ENCODE results near the gene CNOT3. TPM values are rescaled to one million over a fixed set of nuclear protein-coding genes. Genes with fewer than 3 reads are reported as not detected.
A peak's percentile ranks its signal among the peaks of the same experiment; 100 is the strongest.

The CNOT3 gene
- total RNA-seq, 2 experiments from 2014 or later, result 50.4 to 58.3 TPM

- no peak for DNase-seq
- intact Hi-C loops (cut with micrococcal nuclease), result no loop called here
- Mint-ChIP-seq H3K4me1 (ENCODE audit: low read depth) (peaks cover 26% of the 10 kb centered on the region), H3K4me3 (no peak overlapping the region), H3K27ac (peak overlapping the region; percentile 57), H3K9me3 (no peaks in the 10 kb centered on the region), H3K27me3 (ENCODE audit: low read depth) (no peaks in the 10 kb centered on the region), H3K36me3 (ENCODE audit: low read depth) (peaks cover 37% of the 10 kb centered on the region)
- CTCF ChIA-PET, result no interaction called here
Measured at GRCh38 chr19:54142166-54142780, 4.7 kb downstream of the CNOT3 start.

DNA sequence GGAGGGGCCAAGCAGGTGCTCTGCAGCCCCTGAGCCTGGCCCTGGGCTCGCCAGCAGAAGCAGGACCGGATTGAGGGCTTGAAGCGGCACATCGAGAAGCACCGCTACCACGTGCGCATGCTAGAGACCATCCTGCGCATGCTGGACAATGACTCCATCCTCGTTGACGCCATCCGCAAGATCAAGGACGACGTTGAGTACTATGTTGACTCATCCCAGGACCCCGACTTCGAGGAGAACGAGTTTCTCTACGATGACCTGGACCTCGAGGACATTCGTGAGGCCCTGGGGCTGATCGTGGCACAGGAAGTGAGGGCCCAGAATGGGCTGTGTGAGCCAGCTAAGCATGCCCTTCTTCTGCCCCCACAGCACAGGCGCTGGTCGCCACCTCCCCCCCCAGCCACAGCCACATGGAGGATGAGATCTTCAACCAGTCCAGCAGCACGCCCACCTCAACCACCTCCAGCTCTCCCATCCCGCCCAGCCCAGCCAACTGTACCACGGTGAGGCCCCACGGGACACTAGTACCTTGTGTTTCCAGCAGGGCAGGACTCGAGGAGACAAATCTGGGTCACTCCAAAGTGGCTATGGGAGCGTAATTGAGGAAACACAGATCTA, 8.1 kb downstream of the CNOT3 start:
- Mint-ChIP-seq H3K4me3 (no peak overlapping the region), H3K36me3 (ENCODE audit: low read depth) (peaks cover 49% of the 10 kb centered on the region)
- CTCF ChIA-PET, result no interaction called here

DNA sequence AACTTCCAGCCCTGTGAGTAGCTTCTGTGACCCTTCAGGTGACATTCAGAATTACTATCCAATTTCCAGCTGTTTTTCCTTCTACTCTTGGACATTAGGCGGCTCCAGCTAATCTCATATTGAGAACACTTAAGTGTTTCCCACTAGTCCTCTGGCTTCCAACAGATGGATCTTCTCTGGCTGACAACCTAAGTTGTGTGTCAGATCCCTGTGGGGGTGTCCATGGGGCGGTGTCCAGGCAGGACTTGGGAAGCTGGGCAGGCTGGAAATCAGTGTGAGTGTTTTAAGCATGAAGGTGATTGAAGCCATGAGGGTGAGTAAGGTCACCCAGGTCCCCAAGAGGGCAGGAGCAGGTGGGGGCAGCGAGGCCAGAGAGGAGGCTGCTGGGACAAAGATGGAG, 10.1 kb downstream of the CNOT3 start:
- DNase-seq, result no peak
- H3K27me3 Mint-ChIP-seq (ENCODE audit: low read depth), result no peaks in the 10 kb centered on the region
- H3K36me3 Mint-ChIP-seq (ENCODE audit: low read depth), result peaks cover 57% of the 10 kb centered on the region
- H3K9me3 Mint-ChIP-seq, result no peaks in the 10 kb centered on the region
- no peak overlapping the region for H3K4me3 Mint-ChIP-seq
- H3K27ac Mint-ChIP-seq, result no peak overlapping the region
- intact Hi-C loops (cut with micrococcal nuclease), result no loop called here
- CTCF ChIA-PET, result no interaction called here
- peaks cover 2% of the 10 kb centered on the region for H3K4me1 Mint-ChIP-seq (ENCODE audit: low read depth)

More for the DNA sequence above, 8.1 kb downstream of the CNOT3 start:
- intact Hi-C loops (cut with micrococcal nuclease), result no loop called here
- H3K9me3 Mint-ChIP-seq, result no peaks in the 10 kb centered on the region
- no peak overlapping the region for H3K27ac Mint-ChIP-seq
- H3K4me1 Mint-ChIP-seq (ENCODE audit: low read depth), result peaks cover 6% of the 10 kb centered on the region
- no peak for DNase-seq
- H3K27me3 Mint-ChIP-seq (ENCODE audit: low read depth), result no peaks in the 10 kb centered on the region

GRCh38 chr19:54148158-54148557, 10.6 kb downstream of the CNOT3 start:
- no peaks in the 10 kb centered on the region for H3K9me3 Mint-ChIP-seq
- CTCF ChIA-PET, result no interaction called here
- H3K36me3 Mint-ChIP-seq (ENCODE audit: low read depth), result peaks cover 53% of the 10 kb centered on the region
- H3K27ac Mint-ChIP-seq, result no peak overlapping the region
- H3K4me3 Mint-ChIP-seq, result no peak overlapping the region
- H3K4me1 Mint-ChIP-seq (ENCODE audit: low read depth), result peaks cover 3% of the 10 kb centered on the region
- DNase-seq, result no peak
- intact Hi-C loops (cut with micrococcal nuclease), result no loop called here
- no peaks in the 10 kb centered on the region for H3K27me3 Mint-ChIP-seq (ENCODE audit: low read depth)

DNA sequence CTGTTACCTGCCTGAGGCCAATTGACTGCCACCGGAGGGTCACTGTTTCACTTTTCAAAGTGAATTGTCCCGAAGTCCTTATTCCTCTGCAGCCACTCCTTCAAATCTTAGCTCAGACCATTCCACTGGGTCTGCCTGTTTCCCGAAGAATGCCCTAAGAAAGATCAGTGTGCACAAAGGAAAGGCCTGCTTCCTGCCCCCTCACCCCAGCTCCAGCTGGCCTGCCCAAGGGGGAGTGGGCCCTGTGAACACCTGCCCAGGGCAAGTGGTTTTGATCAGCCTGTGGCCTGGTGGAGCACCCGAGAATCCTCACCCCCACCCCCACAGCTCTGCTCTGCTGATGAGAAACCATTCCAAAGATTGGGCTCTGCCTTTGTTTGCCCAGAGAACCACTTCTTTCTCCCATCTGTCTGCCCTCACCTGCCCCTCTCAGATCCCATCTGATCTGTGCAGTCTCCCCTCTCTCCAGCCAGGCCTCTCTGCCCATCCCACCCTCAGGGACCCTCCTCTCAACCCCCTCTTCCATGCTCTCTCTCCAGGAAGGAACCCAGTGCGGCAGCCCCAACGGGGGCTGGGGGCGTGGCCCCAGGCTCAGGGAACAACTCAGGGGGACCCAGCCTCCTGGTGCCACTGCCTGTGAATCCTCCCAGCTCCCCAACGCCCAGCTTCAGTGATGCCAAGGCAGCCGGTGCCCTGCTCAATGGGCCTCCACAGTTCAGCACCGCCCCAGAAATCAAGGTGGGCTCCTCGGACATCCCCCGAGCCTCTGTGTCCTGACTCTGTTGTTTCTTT, 11.7 kb downstream of the CNOT3 start:
- no peaks in the 10 kb centered on the region for H3K27me3 Mint-ChIP-seq (ENCODE audit: low read depth)
- H3K36me3 Mint-ChIP-seq (ENCODE audit: low read depth), result peaks cover 53% of the 10 kb centered on the region
- DNase-seq, result no peak
- CTCF ChIA-PET, result no interaction called here
- intact Hi-C loops (cut with micrococcal nuclease), result no loop called here
- no peaks in the 10 kb centered on the region for H3K9me3 Mint-ChIP-seq
- no peak overlapping the region for H3K4me3 Mint-ChIP-seq
- H3K4me1 Mint-ChIP-seq (ENCODE audit: low read depth), result peaks cover 13% of the 10 kb centered on the region
- peak overlapping the region; percentile 4 for H3K27ac Mint-ChIP-seq

- intact Hi-C loops (cut with micrococcal nuclease), result no loop called here
- Mint-ChIP-seq H3K4me1 (ENCODE audit: low read depth) (peaks cover 26% of the 10 kb centered on the region), H3K27me3 (ENCODE audit: low read depth) (no peaks in the 10 kb centered on the region), H3K36me3 (ENCODE audit: low read depth) (peaks cover 52% of the 10 kb centered on the region), H3K4me3 (no peak overlapping the region), H3K9me3 (no peaks in the 10 kb centered on the region), H3K27ac (no peak overlapping the region)
- CTCF ChIA-PET, result no interaction called here
- DNase-seq, result no peak
Measured at GRCh38 chr19:54151362-54152035, 13.9 kb downstream of the CNOT3 start.

DNA sequence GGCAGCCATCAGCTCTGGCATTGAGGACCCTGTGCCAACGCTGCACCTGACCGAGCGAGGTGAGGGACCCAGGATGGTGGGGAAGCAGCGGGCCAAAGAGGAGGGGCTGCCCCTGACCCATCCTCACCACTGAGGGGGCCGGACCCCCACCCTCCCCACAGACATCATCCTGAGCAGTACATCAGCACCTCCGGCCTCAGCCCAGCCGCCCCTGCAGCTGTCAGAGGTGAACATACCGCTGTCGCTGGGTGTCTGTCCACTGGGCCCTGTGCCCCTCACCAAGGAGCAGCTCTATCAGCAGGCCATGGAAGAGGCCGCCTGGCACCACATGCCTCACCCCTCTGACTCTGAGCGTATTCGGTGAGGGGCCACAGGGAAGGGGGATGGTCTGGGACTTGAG, 14.7 kb downstream of the CNOT3 start:
- Mint-ChIP-seq H3K27ac (no peak overlapping the region), H3K36me3 (ENCODE audit: low read depth) (peaks cover 50% of the 10 kb centered on the region), H3K4me3 (no peak overlapping the region), H3K27me3 (ENCODE audit: low read depth) (no peaks in the 10 kb centered on the region), H3K9me3 (no peaks in the 10 kb centered on the region), H3K4me1 (ENCODE audit: low read depth) (peaks cover 34% of the 10 kb centered on the region)
- intact Hi-C loops (cut with micrococcal nuclease), result no loop called here
- CTCF ChIA-PET, result no interaction called here
- no peak for DNase-seq

- no peak for DNase-seq
- intact Hi-C loops (cut with micrococcal nuclease), result no loop called here
- no peak overlapping the region for H3K4me3 Mint-ChIP-seq
- H3K27ac Mint-ChIP-seq, result peak overlapping the region; percentile 7
- no peaks in the 10 kb centered on the region for H3K9me3 Mint-ChIP-seq
- peaks cover 35% of the 10 kb centered on the region for H3K4me1 Mint-ChIP-seq (ENCODE audit: low read depth)
- CTCF ChIA-PET, result no interaction called here
- no peaks in the 10 kb centered on the region for H3K27me3 Mint-ChIP-seq (ENCODE audit: low read depth)
- H3K36me3 Mint-ChIP-seq (ENCODE audit: low read depth), result peaks cover 45% of the 10 kb centered on the region
Measured at GRCh38 chr19:54152878-54153524, 15.4 kb downstream of the CNOT3 start.

GRCh38 chr19:54153731-54154326, 16.3 kb downstream of the CNOT3 start:
- H3K36me3 Mint-ChIP-seq (ENCODE audit: low read depth), result peaks cover 45% of the 10 kb centered on the region
- no peaks in the 10 kb centered on the region for H3K9me3 Mint-ChIP-seq
- intact Hi-C loops (cut with micrococcal nuclease), result no loop called here
- H3K4me1 Mint-ChIP-seq (ENCODE audit: low read depth), result peaks cover 43% of the 10 kb centered on the region
- no peak overlapping the region for H3K4me3 Mint-ChIP-seq
- CTCF ChIA-PET, result no interaction called here
- H3K27me3 Mint-ChIP-seq (ENCODE audit: low read depth), result no peaks in the 10 kb centered on the region
- DNase-seq, result no peak
- peak overlapping the region; percentile 81 for H3K27ac Mint-ChIP-seq

DNA sequence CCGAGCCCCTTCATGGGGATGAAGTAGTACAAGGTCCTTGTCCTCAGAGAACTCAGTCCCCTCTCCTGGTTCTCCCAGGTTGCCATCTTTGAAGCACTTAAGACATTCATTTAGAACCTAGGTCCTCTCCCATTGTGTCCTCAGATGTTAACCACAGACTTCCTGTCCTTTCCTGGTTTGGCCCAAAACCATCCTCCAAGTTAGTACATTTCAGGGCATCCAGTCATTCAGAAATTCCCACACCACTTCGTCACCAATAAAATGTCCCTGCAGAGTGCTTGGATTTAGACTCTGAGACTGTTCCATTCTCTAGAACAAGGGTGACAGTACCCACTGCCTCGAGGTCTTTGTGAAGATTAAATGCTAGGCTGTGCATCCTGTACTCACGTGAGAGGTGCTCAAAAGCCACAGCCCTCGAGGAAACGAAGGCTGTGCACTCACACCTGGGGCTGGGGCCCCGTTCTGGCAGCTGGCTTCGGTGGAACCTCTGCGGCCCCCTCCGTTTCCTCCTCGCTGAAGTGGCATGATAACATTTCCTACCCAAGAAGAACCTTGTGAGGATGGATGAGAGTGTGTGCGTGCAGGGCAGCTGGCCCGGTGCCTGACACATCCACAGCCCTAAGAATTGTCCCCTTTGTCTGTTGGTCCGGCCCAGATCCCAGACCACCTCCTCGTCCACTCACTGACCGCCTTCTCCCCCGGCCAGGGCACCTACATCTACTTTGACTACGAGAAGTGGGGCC, 17.2 kb downstream of the CNOT3 start:
- no peak overlapping the region for H3K4me3 Mint-ChIP-seq
- DNase-seq, result peak; percentile 54
- H3K36me3 Mint-ChIP-seq (ENCODE audit: low read depth), result peaks cover 43% of the 10 kb centered on the region
- peaks cover 43% of the 10 kb centered on the region for H3K4me1 Mint-ChIP-seq (ENCODE audit: low read depth)
- peak overlapping the region; percentile 81 for H3K27ac Mint-ChIP-seq
- H3K9me3 Mint-ChIP-seq, result no peaks in the 10 kb centered on the region
- no peaks in the 10 kb centered on the region for H3K27me3 Mint-ChIP-seq (ENCODE audit: low read depth)
- CTCF ChIA-PET, result no interaction called here
- intact Hi-C loops (cut with micrococcal nuclease), result no loop called here

DNA sequence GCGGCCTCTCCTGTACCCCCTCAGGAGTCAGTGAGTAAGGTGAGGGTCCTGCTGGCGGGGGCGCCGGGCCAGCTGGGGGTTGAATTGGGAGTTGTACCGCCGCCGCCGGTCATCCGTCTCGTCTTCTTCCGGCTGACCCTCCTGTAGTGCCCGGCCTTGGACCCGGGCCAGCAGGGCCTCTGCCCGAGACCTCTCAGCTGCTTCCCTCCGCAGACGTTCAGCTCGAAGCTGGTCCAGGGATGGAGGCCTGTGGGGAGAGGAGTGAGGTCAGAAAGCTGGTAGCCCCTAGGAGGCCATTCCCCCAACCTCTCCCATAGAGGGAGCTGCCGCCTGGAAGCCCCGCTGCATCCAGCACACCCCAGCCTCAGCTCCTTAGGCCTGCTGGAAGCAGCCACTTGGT, 18.1 kb downstream of the CNOT3 start:
- no peak overlapping the region for H3K27ac Mint-ChIP-seq
- no peak overlapping the region for H3K4me3 Mint-ChIP-seq
- intact Hi-C loops (cut with micrococcal nuclease), result no loop called here
- no peaks in the 10 kb centered on the region for H3K9me3 Mint-ChIP-seq
- DNase-seq, result no peak
- peaks cover 50% of the 10 kb centered on the region for H3K4me1 Mint-ChIP-seq (ENCODE audit: low read depth)
- peaks cover 40% of the 10 kb centered on the region for H3K36me3 Mint-ChIP-seq (ENCODE audit: low read depth)
- CTCF ChIA-PET, result no interaction called here
- no peaks in the 10 kb centered on the region for H3K27me3 Mint-ChIP-seq (ENCODE audit: low read depth)
